Endodermal cell (in vitro differentiated cells): ENCODE measurements around the gene HAND1. TPM values are rescaled to one million over a fixed set of nuclear protein-coding genes. Genes with fewer than 3 reads are reported as not detected.

Experiments
- DNase-seq: peaks from one replicate; pipeline ENCODE4 v3.0.0-alpha.2; 2017
- H3K27ac ChIP-seq: 2 replicates; pipeline ENCODE4 v1.5.1; 2013; ENCODE audit warnings: mild to moderate bottlenecking, low read depth, low read length, moderate library complexity
- H3K27me3 ChIP-seq: 2 replicates; pipeline ENCODE4 v1.6.1; 2013; ENCODE audit warnings: mild to moderate bottlenecking, low read length, moderate library complexity; ENCODE audit not compliant: insufficient read depth, control insufficient read depth, poor library complexity, severe bottlenecking
- H3K36me3 ChIP-seq: 2 replicates; pipeline ENCODE4 v1.7.0; 2013; ENCODE audit warnings: mild to moderate bottlenecking, low read length, moderate library complexity; ENCODE audit not compliant: control insufficient read depth, insufficient read depth
- H3K4me1 ChIP-seq: one replicate; pipeline ENCODE4 v1.7.0; 2013; ENCODE audit warnings: low read length; ENCODE audit not compliant: control insufficient read depth, insufficient read depth
- H3K4me3 ChIP-seq: 2 replicates; pipeline ENCODE4 v1.5.1; 2013; ENCODE audit warnings: mild to moderate bottlenecking, low read length, moderate library complexity
- H3K9ac ChIP-seq: 2 replicates; pipeline ENCODE4 v1.6.1; 2013; ENCODE audit warnings: mild to moderate bottlenecking, low read length, moderate library complexity; ENCODE audit not compliant: poor library complexity, severe bottlenecking; ENCODE audit errors: extremely low read depth
- H3K9me3 ChIP-seq: 2 replicates; pipeline ENCODE4 v1.6.1; 2013; ENCODE audit warnings: mild to moderate bottlenecking, low read length, moderate library complexity; ENCODE audit not compliant: control insufficient read depth
- H3K27ac Mint-ChIP-seq: 2 replicates; pipeline ENCODE4 v1.8.0; 2020; ENCODE audit warnings: mixed read lengths
- H3K27me3 Mint-ChIP-seq: 2 replicates; pipeline ENCODE4 v1.8.0; 2021; ENCODE audit warnings: mild to moderate bottlenecking, mixed read lengths; ENCODE audit not compliant: insufficient read depth
- H3K36me3 Mint-ChIP-seq: 2 replicates; pipeline ENCODE4 v1.8.0; 2020; ENCODE audit warnings: low read depth, mixed read lengths
- H3K4me1 Mint-ChIP-seq: 2 replicates; pipeline ENCODE4 v1.8.0; 2020; ENCODE audit warnings: mixed read lengths
- H3K4me3 Mint-ChIP-seq: 2 replicates; pipeline ENCODE4 v1.8.0; 2020; ENCODE audit warnings: mild to moderate bottlenecking, moderate library complexity, mixed read lengths
- H3K9me3 Mint-ChIP-seq: 2 replicates; pipeline ENCODE4 v1.8.0; 2020; ENCODE audit warnings: mild to moderate bottlenecking, mixed read lengths
- CTCF ChIP-seq: fragments of 200-600 bp; sonication (generic); conservative IDR thresholded peaks from 2 replicates; pipeline ENCODE4 v1.5.0; 2021; ENCODE audit warnings: antibody characterized with exemption, mild to moderate bottlenecking
- WGBS, 2 experiments: methylation state at CpG; one replicate each; pipeline versions ENCODE4 v1.1.5 to v1.1.7; 2013; ENCODE audit warnings: missing lambda C conversion rate in 2 of 2, mixed read lengths in 1 of 2; ENCODE audit not compliant: insufficient coverage in 1 of 2, insufficient read length in 1 of 2; 5-methylcytosine and 5-hydroxymethylcytosine counted together
- total RNA-seq, 2 donors: library from RNA; stranded (reverse); fragmentation: NEBNext Ultra II Directional in 1 of 2; extraction: Animal tissue kit (Norgen Biotek cat#: 25700) in 1 of 2; gene quantifications; 2 replicates in 1 of 2; 3 replicates in 1 of 2; pipeline ENCODE4 v1.2.1, GENCODE V29; 2021

Gene HAND1
- total RNA-seq, 2 donors from 2014 or later = not detected

- Mint-ChIP-seq H3K27me3 (peaks cover 4% of the 10 kb centered on the region), H3K36me3 (no peaks in the 10 kb centered on the region), H3K9me3 (no peaks in the 10 kb centered on the region), H3K4me1 (peaks cover 30% of the 10 kb centered on the region), H3K27ac (no peak overlapping the region), H3K4me3 (no peak overlapping the region)
- no peak for TF ChIP-seq CTCF
- Histone ChIP-seq H3K27me3 (no peaks in the 10 kb centered on the region), H3K9ac (no peak overlapping the region), H3K9me3 (no peaks in the 10 kb centered on the region), H3K36me3 (no peaks in the 10 kb centered on the region), H3K27ac (no peak overlapping the region), H3K4me1 (peaks cover 8% of the 10 kb centered on the region), H3K4me3 (no peak overlapping the region)
- WGBS, 2 experiments = 64 to 82% methylated on average over 2 of the region's 2 CpGs
- DNase-seq = peak; percentile 79
These were observed 23.5 kb upstream of the HAND1 start for GRCh38 chr5:154501566-154501965.

- peaks cover 16% of the 10 kb centered on the region for H3K27me3 Mint-ChIP-seq
- no peak overlapping the region for H3K27ac ChIP-seq
These were observed 21.0 kb upstream of the HAND1 start for GRCh38 chr5:154498994-154499393.

GRCh38 chr5:154498591-154498990 lies 20.6 kb upstream of the HAND1 start:
- peak; percentile 64 for DNase-seq
- Histone ChIP-seq H3K9me3 (no peaks in the 10 kb centered on the region), H3K9ac (no peak overlapping the region), H3K4me3 (no peak overlapping the region), H3K27me3 (peaks cover 5% of the 10 kb centered on the region), H3K4me1 (peaks cover 14% of the 10 kb centered on the region), H3K36me3 (no peaks in the 10 kb centered on the region), H3K27ac (no peak overlapping the region)
- H3K4me1 Mint-ChIP-seq = peaks cover 36% of the 10 kb centered on the region
- H3K4me3 Mint-ChIP-seq = no peak overlapping the region
- H3K36me3 Mint-ChIP-seq = no peaks in the 10 kb centered on the region
- H3K27ac Mint-ChIP-seq = no peak overlapping the region
- H3K9me3 Mint-ChIP-seq = no peaks in the 10 kb centered on the region
- TF ChIP-seq CTCF = no peak
- 46 to 80% methylated on average over 1 of the region's 1 CpG for WGBS, 2 experiments
- peaks cover 20% of the 10 kb centered on the region for H3K27me3 Mint-ChIP-seq

More at GRCh38 chr5:154498994-154499393, 21.0 kb upstream of the HAND1 start:
- WGBS, 2 experiments = 87% methylated on average over 2 of the region's 2 CpGs; no CpG with 5 or more reads in 1 of the 2 experiments
- Histone ChIP-seq H3K36me3 (no peaks in the 10 kb centered on the region), H3K9ac (no peak overlapping the region), H3K27me3 (peaks cover 5% of the 10 kb centered on the region), H3K9me3 (no peaks in the 10 kb centered on the region), H3K4me1 (peaks cover 10% of the 10 kb centered on the region), H3K4me3 (no peak overlapping the region)
- DNase-seq = peak; percentile 43
- H3K27ac Mint-ChIP-seq = no peak overlapping the region
- TF ChIP-seq CTCF = no peak
- no peak overlapping the region for H3K4me3 Mint-ChIP-seq
- H3K4me1 Mint-ChIP-seq = peaks cover 33% of the 10 kb centered on the region
- no peaks in the 10 kb centered on the region for H3K36me3 Mint-ChIP-seq
- no peaks in the 10 kb centered on the region for H3K9me3 Mint-ChIP-seq
